Fibroblast of skin of right quadriceps (primary cell): ENCODE results near the gene SLC24A4.

Experiments
- DNase-seq: peaks from one replicate; pipeline ENCODE4 v3.0.0-alpha.2; 2013

Gene SLC24A4

GRCh38 chr14:92460541-92460915 is 137.6 kb downstream of the SLC24A4 start:
- no peak for DNase-seq

- peak; percentile 75 for DNase-seq
Measured at GRCh38 chr14:92460916-92461579, 138.1 kb downstream of the SLC24A4 start.

- no peak for DNase-seq
Measured at GRCh38 chr14:92461891-92462290, 138.9 kb downstream of the SLC24A4 start.

- no peak for DNase-seq
Measured at GRCh38 chr14:92462568-92462967, 139.6 kb downstream of the SLC24A4 start.

GRCh38 chr14:92463141-92463540 is 140.2 kb downstream of the SLC24A4 start:
- no peak for DNase-seq

GRCh38 chr14:92464156-92464555 is 141.2 kb downstream of the SLC24A4 start:
- no peak for DNase-seq

GRCh38 chr14:92464716-92465115 is 141.8 kb downstream of the SLC24A4 start:
- no peak for DNase-seq

- DNase-seq: no peak
Measured at GRCh38 chr14:92465353-92466055, 142.5 kb downstream of the SLC24A4 start.

- DNase-seq: no peak
Measured at GRCh38 chr14:92466059-92466458, 143.1 kb downstream of the SLC24A4 start.

- DNase-seq: no peak
Measured at GRCh38 chr14:92469515-92469914, 146.6 kb downstream of the SLC24A4 start.

GRCh38 chr14:92470215-92470614 is 147.2 kb downstream of the SLC24A4 start:
- peak; percentile 94 for DNase-seq

- no peak for DNase-seq
Measured at GRCh38 chr14:92470811-92471210, 147.8 kb downstream of the SLC24A4 start.

- DNase-seq: peak; percentile 88
Measured at GRCh38 chr14:92471919-92472318, 149.0 kb downstream of the SLC24A4 start.

GRCh38 chr14:92472860-92473259 is 149.9 kb downstream of the SLC24A4 start:
- DNase-seq: no peak

GRCh38 chr14:92473261-92473968 is 150.4 kb downstream of the SLC24A4 start:
- peak; percentile 65 for DNase-seq

- peak; percentile 64 for DNase-seq
Measured at GRCh38 chr14:92473969-92474535, 151.1 kb downstream of the SLC24A4 start.

- DNase-seq: no peak
Measured at GRCh38 chr14:92475037-92475436, 152.1 kb downstream of the SLC24A4 start.

- DNase-seq: peak; percentile 39
Measured at GRCh38 chr14:92475451-92476187, 152.7 kb downstream of the SLC24A4 start.

GRCh38 chr14:92480856-92481255 is 157.9 kb downstream of the SLC24A4 start:
- DNase-seq: no peak

- peak; percentile 65 for DNase-seq
Measured at GRCh38 chr14:92481386-92481785, 158.4 kb downstream of the SLC24A4 start.

GRCh38 chr14:92481811-92482555 is 159.0 kb downstream of the SLC24A4 start:
- DNase-seq: no peak
